ENCODE results near the gene RBMS2.
A peak's percentile ranks its signal among the peaks of the same experiment; 100 is the strongest.

RBMS2 gene

DNA sequence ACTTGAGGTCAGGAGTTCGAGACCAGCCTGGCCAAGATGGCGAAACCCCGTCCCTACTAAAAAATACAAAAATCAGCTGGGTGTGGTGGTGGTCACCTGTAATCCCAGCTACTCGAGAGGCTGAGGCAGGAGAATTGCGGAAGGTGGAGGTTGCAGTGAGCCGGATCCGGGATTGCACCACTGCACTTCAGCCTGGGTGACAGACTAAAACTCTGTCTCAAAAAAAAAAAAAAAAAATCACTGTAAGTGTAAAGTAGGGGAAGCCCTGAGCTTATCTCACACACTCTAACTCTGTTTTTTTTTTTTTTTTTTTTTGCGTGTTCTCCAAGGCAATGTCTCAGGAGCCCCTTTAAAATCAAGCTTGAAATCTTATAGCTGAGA is 421 bp upstream of the RBMS2 start:
- no peak for TF ChIP-seq EZH2phosphoT487 (IDR thresholded peaks at IDR 0.05; ENCODE audit: low read depth)
- TF ChIP-seq, protein P1, sequence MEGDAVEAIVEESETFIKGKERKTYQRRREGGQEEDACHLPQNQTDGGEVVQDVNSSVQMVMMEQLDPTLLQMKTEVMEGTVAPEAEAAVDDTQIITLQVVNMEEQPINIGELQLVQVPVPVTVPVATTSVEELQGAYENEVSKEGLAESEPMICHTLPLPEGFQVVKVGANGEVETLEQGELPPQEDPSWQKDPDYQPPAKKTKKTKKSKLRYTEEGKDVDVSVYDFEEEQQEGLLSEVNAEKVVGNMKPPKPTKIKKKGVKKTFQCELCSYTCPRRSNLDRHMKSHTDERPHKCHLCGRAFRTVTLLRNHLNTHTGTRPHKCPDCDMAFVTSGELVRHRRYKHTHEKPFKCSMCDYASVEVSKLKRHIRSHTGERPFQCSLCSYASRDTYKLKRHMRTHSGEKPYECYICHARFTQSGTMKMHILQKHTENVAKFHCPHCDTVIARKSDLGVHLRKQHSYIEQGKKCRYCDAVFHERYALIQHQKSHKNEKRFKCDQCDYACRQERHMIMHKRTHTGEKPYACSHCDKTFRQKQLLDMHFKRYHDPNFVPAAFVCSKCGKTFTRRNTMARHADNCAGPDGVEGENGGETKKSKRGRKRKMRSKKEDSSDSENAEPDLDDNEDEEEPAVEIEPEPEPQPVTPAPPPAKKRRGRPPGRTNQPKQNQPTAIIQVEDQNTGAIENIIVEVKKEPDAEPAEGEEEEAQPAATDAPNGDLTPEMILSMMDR (IDR thresholded peaks at IDR 0.05; ENCODE audit: low read depth, low read length): no peak
- H3K9ac ChIP-seq (ENCODE audit: low read length): peak overlapping the region; percentile 67
- H3K79me2 ChIP-seq (ENCODE audit: low read length): 0 out of 2 replicates have a peak, but pooled peaks cover 10% of the 10 kb centered on the region
- no peaks in the 10 kb centered on the region for H3K27me3 ChIP-seq (ENCODE audit: low read depth, low read length)
- no peaks in the 10 kb centered on the region for H3K36me3 ChIP-seq (replicated peaks; ENCODE audit: low read depth, low read length)
- H3K4me1 ChIP-seq (ENCODE audit: low read length): peaks cover 25% of the 10 kb centered on the region
- H4K20me1 ChIP-seq (ENCODE audit: insufficient read depth, low read length): no peaks in the 10 kb centered on the region
- peak overlapping the region; percentile 80 for H3K4me3 ChIP-seq (ENCODE audit: low read length)
- peak overlapping the region; percentile 71 for H2AFZ ChIP-seq (ENCODE audit: low read depth, low read length)
- no peaks in the 10 kb centered on the region for H3K9me3 ChIP-seq (ENCODE audit: insufficient read depth, low read length)
- H3K27ac ChIP-seq (ENCODE audit: low read length): no peak overlapping the region
- peak overlapping the region; percentile 95 for H3K4me2 ChIP-seq (ENCODE audit: low read length)

DNA sequence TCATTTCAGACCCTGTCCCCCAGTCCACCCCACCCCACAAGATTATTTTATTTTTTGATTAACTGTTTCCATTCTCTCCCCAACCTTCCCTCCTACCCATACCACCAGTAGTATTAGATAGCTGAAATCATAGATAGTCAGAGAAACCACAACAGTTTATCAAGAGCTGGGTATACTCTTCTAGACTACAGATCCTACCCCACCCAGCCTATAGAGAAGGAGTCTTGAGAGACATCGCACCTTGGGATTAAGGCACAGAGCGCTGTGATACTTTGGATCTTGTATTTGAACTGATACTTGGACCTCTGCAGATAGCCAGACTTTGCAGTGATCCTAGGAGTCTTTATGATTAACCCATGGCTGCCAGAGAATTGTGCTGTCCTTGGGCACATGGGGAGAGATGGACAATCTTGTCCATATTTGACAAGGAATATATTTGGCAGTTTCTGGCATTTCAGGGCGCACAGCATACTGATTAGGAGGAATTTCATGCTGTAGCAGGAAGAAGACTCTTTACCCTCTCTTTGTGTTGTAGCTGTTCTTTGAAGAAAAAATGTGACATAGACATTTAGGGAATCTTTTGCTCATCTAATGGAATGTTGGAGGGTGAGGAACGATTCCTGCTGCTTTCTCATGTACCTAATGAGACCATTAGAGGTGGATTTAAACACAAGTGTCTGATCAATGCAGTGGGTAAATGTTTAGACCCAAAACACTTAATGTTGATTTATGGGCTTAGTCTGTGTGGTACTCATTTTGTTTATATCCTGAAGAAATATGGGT is 982 bp downstream of the RBMS2 start:
- Histone ChIP-seq H3K79me2 (ENCODE audit: low read length) (0 out of 2 replicates have a peak, but pooled peaks cover 10% of the 10 kb centered on the region), H3K9ac (ENCODE audit: low read length) (peak overlapping the region; percentile 67), H3K27me3 (ENCODE audit: low read depth, low read length) (no peaks in the 10 kb centered on the region), H3K4me2 (ENCODE audit: low read length) (peak overlapping the region; percentile 95), H3K36me3 (replicated peaks; ENCODE audit: low read depth, low read length) (no peaks in the 10 kb centered on the region), H4K20me1 (ENCODE audit: insufficient read depth, low read length) (no peaks in the 10 kb centered on the region), H3K27ac (ENCODE audit: low read length) (no peak overlapping the region), H3K4me1 (ENCODE audit: low read length) (peaks cover 25% of the 10 kb centered on the region), H2AFZ (ENCODE audit: low read depth, low read length) (peak overlapping the region; percentile 71; the same call in 1 of the 2 replicates), H3K4me3 (ENCODE audit: low read length) (peak overlapping the region; percentile 80), H3K9me3 (ENCODE audit: insufficient read depth, low read length) (no peaks in the 10 kb centered on the region)
- no peak for TF ChIP-seq EZH2phosphoT487 (IDR thresholded peaks at IDR 0.05; ENCODE audit: low read depth)
- TF ChIP-seq, protein P1 (IDR thresholded peaks at IDR 0.05; ENCODE audit: low read depth, low read length): no peak

DNA sequence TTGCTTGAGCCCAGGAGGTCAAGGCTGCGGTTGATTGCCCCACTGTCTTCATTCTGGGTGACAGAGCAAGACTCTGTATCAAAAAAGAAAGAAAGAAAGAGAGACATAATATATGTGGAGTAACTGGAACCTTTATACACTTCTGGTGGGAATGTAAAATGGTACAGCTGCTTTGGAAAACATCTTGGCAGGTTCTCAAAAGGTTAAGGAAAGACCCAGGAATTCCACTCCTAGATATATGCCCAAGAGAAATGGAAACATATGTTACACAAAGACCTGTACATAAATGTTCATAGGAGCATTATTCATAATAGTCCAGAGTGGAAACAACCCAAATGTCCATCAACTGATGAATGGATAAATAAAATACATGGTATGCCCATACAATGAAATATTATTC is 7.2 kb downstream of the RBMS2 start:
- no peaks in the 10 kb centered on the region for H3K4me1 ChIP-seq (ENCODE audit: low read length)
- TF ChIP-seq EZH2phosphoT487 (IDR thresholded peaks at IDR 0.05; ENCODE audit: low read depth): no peak
- TF ChIP-seq, protein P1 (IDR thresholded peaks at IDR 0.05; ENCODE audit: low read depth, low read length): no peak

DNA sequence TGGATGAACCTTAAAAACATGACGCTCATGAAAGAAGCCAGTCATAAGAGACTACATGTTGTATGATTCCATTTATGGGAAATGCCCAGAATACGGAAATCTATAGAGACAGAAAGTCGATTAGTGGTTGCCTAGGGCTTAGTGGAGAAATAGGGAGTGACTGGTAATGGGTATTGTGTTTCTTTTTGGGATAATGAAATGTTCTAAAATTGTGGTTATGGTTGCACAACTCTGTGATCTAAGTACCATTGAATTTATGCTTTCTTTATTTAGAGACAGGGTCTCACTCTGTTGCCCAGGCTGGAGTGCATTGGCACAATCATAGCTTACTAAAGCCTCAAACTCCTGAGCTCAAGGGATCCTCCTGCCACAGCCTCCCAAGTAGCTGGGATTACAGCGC is 8.0 kb downstream of the RBMS2 start:
- no peak overlapping the region for H2AFZ ChIP-seq (ENCODE audit: low read depth, low read length)
- no peaks in the 10 kb centered on the region for H3K27me3 ChIP-seq (ENCODE audit: low read depth, low read length)
- TF ChIP-seq EZH2phosphoT487 (IDR thresholded peaks at IDR 0.05; ENCODE audit: low read depth): no peak
- TF ChIP-seq, protein P1 (IDR thresholded peaks at IDR 0.05; ENCODE audit: low read depth, low read length): no peak
- no peak overlapping the region for H3K27ac ChIP-seq (ENCODE audit: low read length)
- no peaks in the 10 kb centered on the region for H4K20me1 ChIP-seq (ENCODE audit: insufficient read depth, low read length)
- H3K36me3 ChIP-seq (replicated peaks; ENCODE audit: low read depth, low read length): no peaks in the 10 kb centered on the region
- H3K4me3 ChIP-seq (ENCODE audit: low read length): no peak overlapping the region
- H3K4me2 ChIP-seq (ENCODE audit: low read length): no peak overlapping the region
- no peak overlapping the region for H3K9ac ChIP-seq (ENCODE audit: low read length)
- no peaks in the 10 kb centered on the region for H3K79me2 ChIP-seq (ENCODE audit: low read length)
- no peaks in the 10 kb centered on the region for H3K9me3 ChIP-seq (ENCODE audit: insufficient read depth, low read length)
- no peaks in the 10 kb centered on the region for H3K4me1 ChIP-seq (ENCODE audit: low read length)

More for the DNA sequence above, 7.2 kb downstream of the RBMS2 start:
- no peak overlapping the region for H3K9ac ChIP-seq (ENCODE audit: low read length)
- no peaks in the 10 kb centered on the region for H3K79me2 ChIP-seq (ENCODE audit: low read length)
- H3K36me3 ChIP-seq (replicated peaks; ENCODE audit: low read depth, low read length): no peaks in the 10 kb centered on the region
- H3K27ac ChIP-seq (ENCODE audit: low read length): no peak overlapping the region
- no peaks in the 10 kb centered on the region for H3K27me3 ChIP-seq (ENCODE audit: low read depth, low read length)
- H3K4me2 ChIP-seq (ENCODE audit: low read length): no peak overlapping the region
- no peaks in the 10 kb centered on the region for H3K9me3 ChIP-seq (ENCODE audit: insufficient read depth, low read length)
- H3K4me3 ChIP-seq (ENCODE audit: low read length): no peak overlapping the region
- H4K20me1 ChIP-seq (ENCODE audit: insufficient read depth, low read length): no peaks in the 10 kb centered on the region
- H2AFZ ChIP-seq (ENCODE audit: low read depth, low read length): no peak overlapping the region

Data from OCI-LY3 (cell line).